GM12878 (cell line): ENCODE data around the gene ANKRD55. TPM values are rescaled to one million over a fixed set of nuclear protein-coding genes. Genes with fewer than 3 reads are reported as not detected.
"Not testable (repeated sequence)": the region's sequence is repeated elsewhere in the genome, so short reads cannot be mapped to it uniquely, and the experiment has no call there.

ENCODE experiments used
- ATAC-seq: fragments of 200-7000 bp; cut with Tn5 transposase; 3 replicates; pipeline ENCODE4 v1.9.1; 2020; ENCODE audit warnings: mild to moderate bottlenecking, moderate library complexity
- BruUV-seq: library from RNA; stranded (reverse); fragments of 400-500 nt; replicated peaks from 2 replicates; lab custom pipeline; 2021; lab: Mats Ljungman, UMichigan
- CTCF ChIA-PET: fragments of 300-600 bp; sonication (Branson Sonifier 250); formaldehyde crosslinking; extraction: SDS; loops from one replicate; lab custom pipeline; 2021; ENCODE audit warnings: inconsistent platforms; lab: Yijun Ruan, JAX
- POLR2A ChIA-PET: fragments of 350-600 bp; formaldehyde crosslinking; extraction: SDS; loops from one replicate; lab custom pipeline; 2021; ENCODE audit warnings: inconsistent platforms; lab: Charles Lee
- RAD21 ChIA-PET: fragments of 300-600 bp; sonication (Branson Sonifier 250); formaldehyde crosslinking; loops from one replicate; lab custom pipeline; 2023; ENCODE audit warnings: antibody characterized with exemption; ENCODE audit not compliant: unreplicated experiment; lab: Charles Lee
- SMC1A ChIA-PET: fragments of 300-600 bp; sonication (Branson Sonifier 250); formaldehyde crosslinking; loops from one replicate; lab custom pipeline; 2023; ENCODE audit not compliant: unreplicated experiment, uncharacterized antibody; lab: Charles Lee
- DNase-seq: peaks from one replicate; pipeline ENCODE4 v3.0.0-alpha.2; 2011; ENCODE audit warnings: low read depth, low spot score
- FAIRE-seq: peaks from 3 replicates; lab custom pipeline; 2011; peaks lifted over from hg19 to GRCh38; lab: Jason Lieb, UNC
- H2AFZ ChIP-seq: 2 replicates; pipeline ENCODE4 v1.6.0; 2011; ENCODE audit warnings: low read depth, low read length, control low read depth; ENCODE audit not compliant: control insufficient read depth
- H3K27ac ChIP-seq: 2 replicates; pipeline ENCODE4 v1.5.1; 2011; ENCODE audit warnings: control low read depth; ENCODE audit not compliant: control insufficient read depth, insufficient read depth
- H3K27me3 ChIP-seq, 2 experiments: replicated peaks in 1 of 2; 2 replicates each; pipeline versions ENCODE4 v1.6.0 to v1.6.1; 2011; ENCODE audit warnings: low read length in 1 of 2; ENCODE audit not compliant: control insufficient read depth in 2 of 2, insufficient read depth in 2 of 2
- H3K36me3 ChIP-seq, 2 experiments: 2 replicates each; pipeline ENCODE4 v1.5.1; 2011; ENCODE audit warnings: low read length in 1 of 2; ENCODE audit not compliant: control insufficient read depth in 2 of 2, insufficient read depth in 2 of 2
- H3K4me1 ChIP-seq: 2 replicates; pipeline ENCODE4 v1.6.1; 2011; ENCODE audit warnings: mild to moderate bottlenecking, low read length, moderate library complexity, mixed read lengths; ENCODE audit not compliant: control insufficient read depth, insufficient read depth
- H3K4me2 ChIP-seq: 2 replicates; pipeline ENCODE4 v1.6.0; 2011; ENCODE audit warnings: control low read depth; ENCODE audit not compliant: control insufficient read depth, insufficient read depth
- H3K4me3 ChIP-seq: fragments of 200-600 bp; sonication (generic); 2 replicates; pipeline ENCODE4 v1.5.1; 2016
- H3K79me2 ChIP-seq: 2 replicates; pipeline ENCODE4 v1.6.0; 2011; ENCODE audit warnings: low read length; ENCODE audit not compliant: control insufficient read depth, insufficient read depth
- H3K9ac ChIP-seq: 2 replicates; pipeline ENCODE4 v1.8.0; 2011; ENCODE audit warnings: low read length, control low read depth, mixed read lengths; ENCODE audit not compliant: control insufficient read depth, insufficient read depth
- H3K9me3 ChIP-seq: replicated peaks from 3 replicates; pipeline ENCODE4 v1.5.1; 2011; ENCODE audit warnings: mild to moderate bottlenecking, low read length; ENCODE audit not compliant: control insufficient read depth, insufficient read depth
- H4K20me1 ChIP-seq: 2 replicates; pipeline ENCODE4 v1.6.0; 2011; ENCODE audit not compliant: control insufficient read depth, insufficient read depth
- ETV6 ChIP-seq, 2 experiments: fragments of 450-650 bp in 1 of 2; IDR thresholded peaks in 1 of 2; conservative IDR thresholded peaks in 1 of 2; 2 replicates each; pipeline ENCODE4 v1.6.1; 2014; ENCODE audit warnings: antibody characterized with exemption in 1 of 2, borderline replicate concordance in 1 of 2, low read depth in 1 of 2, mild to moderate bottlenecking in 1 of 2, moderate library complexity in 1 of 2
- IRF4 ChIP-seq: IDR thresholded peaks from 2 replicates; pipeline ENCODE4 v1.6.1; 2011; ENCODE audit warnings: low read depth, low read length
- RUNX3 ChIP-seq: IDR thresholded peaks from 2 replicates; pipeline ENCODE4 v1.6.1; 2012; ENCODE audit warnings: low read length, inconsistent platforms
- SREBF1 ChIP-seq: IDR thresholded peaks from 2 replicates; pipeline ENCODE4 v1.6.1; 2012; ENCODE audit warnings: mild to moderate bottlenecking, low read length
- SREBF2 ChIP-seq: IDR thresholded peaks from 2 replicates; pipeline ENCODE4 v1.6.1; 2012; ENCODE audit warnings: mild to moderate bottlenecking, low read length
- WGBS: methylation state at CpG from one replicate; pipeline ENCODE4 v1.1.6; 2016; ENCODE audit warnings: low lambda C conversion rate; ENCODE audit not compliant: insufficient replicate concordance, insufficient coverage; ENCODE audit errors: missing lambda C conversion rate; 5-methylcytosine and 5-hydroxymethylcytosine counted together
- in situ Hi-C: fragments of 300-500 bp; cut with MboI; formaldehyde crosslinking; loops from 9 replicates; pipeline ENCODE4 v1.14.3; 2018; ENCODE audit warnings: mixed read lengths
- intact Hi-C: fragments of 100-400 bp; cut with micrococcal nuclease; formaldehyde crosslinking; loops from one replicate; pipeline ENCODE4 v1.14.2; 2022; ENCODE audit not compliant: unreplicated experiment
- polyA plus RNA-seq, 11 experiments: library from polyadenylated mRNA; depleted of rRNA in 4 of 11; unstranded in 6 of 11; stranded (reverse) in 5 of 11; fragments of >200 nt; fragmentation: Nextera tagmentation in 4 of 11; fragmentation: Illumina TruSeq in 1 of 11; extraction: Ambion mirVana in 4 of 11; extraction: Trizol in 1 of 11; gene quantifications; 1 replicate in 1 of 11; 2 replicates in 10 of 11; pipeline versions ENCODE4 v1.2.1 to v1.2.3, GENCODE V29; 2011 to 2016; ENCODE audit warnings: inconsistent platforms in 2 of 11, missing spikeins in 2 of 11, low read depth in 1 of 11
- total RNA-seq, 4 experiments: library from RNA; depleted of rRNA in 3 of 4; stranded (reverse); fragments of >200 nt in 3 of 4; fragmentation: Illumina TruSeq in 1 of 4; extraction: Trizol in 1 of 4; gene quantifications; 2 replicates each; pipeline versions ENCODE4 v1.2.1 to v1.2.3, GENCODE V29; 2013 to 2021

Gene ANKRD55
- total and polyA plus RNA-seq, 10 of the 15 experiments (the other 5 are each of a cell fraction or from before 2014, with no cell fraction given) = 0.04 TPM; not detected in 9

- RAD21 ChIA-PET = interaction anchor here (2.4 kb wide), 1 partner anchor 270 kb away, joined by 9 read pairs; no protein-coding TSS in a partner anchor
- Histone ChIP-seq H3K9me3 (no peaks in the 10 kb centered on the region; the same call in 2 of the 3 replicates), H3K4me1 (no peaks in the 10 kb centered on the region), H3K4me2 (no peak overlapping the region), H3K79me2 (no peaks in the 10 kb centered on the region), H3K36me3 (no peaks in the 10 kb centered on the region), H3K4me3 (no peak overlapping the region), H4K20me1 (no peaks in the 10 kb centered on the region), H2AFZ (no peak overlapping the region), H3K27ac (no peak overlapping the region), H3K27me3 (no peaks in the 10 kb centered on the region), H3K9ac (no peak overlapping the region)
- SMC1A ChIA-PET = interaction anchor here (1.8 kb wide), 1 partner anchor 269 kb away, joined by 8 read pairs; no protein-coding TSS in a partner anchor
- no TSS peak for BruUV-seq
- POLR2A ChIA-PET = interaction anchor here (0.5 to 0.6 kb wide), 2 partner anchors 28 to 1359 kb away, joined by 3 to 4 read pairs; no protein-coding TSS in a partner anchor
- no peak for ATAC-seq
- no peak for FAIRE-seq
- DNase-seq = no peak
- intact Hi-C loops = no loop called here
- TF ChIP-seq ETV6 (conservative IDR thresholded peaks at IDR 0.05 in 1 of 2, IDR thresholded peaks at IDR 0.05 in 1 of 2; ENCODE audit: borderline replicate concordance in 1 of 2, low read depth in 1 of 2) = no peak
- TF ChIP-seq RUNX3 = no peak
- TF ChIP-seq SREBF1 = no peak
- no peak for TF ChIP-seq SREBF2
- TF ChIP-seq IRF4 = no peak
- CTCF ChIA-PET = no interaction called here
- in situ Hi-C loops = no loop called here
- WGBS = 48% methylated on average over 7 of the region's 7 CpGs
These were observed 26.8 kb downstream of the ANKRD55 start for GRCh38 chr5:56206126-56206910.

- H4K20me1 ChIP-seq, H3K27me3 ChIP-seq, SMC1A ChIA-PET, CTCF ChIA-PET, DNase-seq, BruUV-seq, ATAC-seq, H3K9me3 ChIP-seq, H2AFZ ChIP-seq, H3K4me3 ChIP-seq, H3K27ac ChIP-seq, H3K36me3 ChIP-seq, H3K9ac ChIP-seq, H3K4me2 ChIP-seq, in situ Hi-C loops, POLR2A ChIA-PET, RAD21 ChIA-PET, FAIRE-seq, H3K4me1 ChIP-seq, H3K79me2 ChIP-seq: not testable (repeated sequence)
- intact Hi-C loops = loop anchor here (5.0 kb wide), 1 partner anchor 512 kb away; no protein-coding TSS in a partner anchor
These were observed 29.2 kb downstream of the ANKRD55 start for GRCh38 chr5:56203936-56204335.
